Measurements from ENCODE around the gene RAB11FIP4. TPM values are rescaled to one million over a fixed set of nuclear protein-coding genes. Genes with fewer than 3 reads are reported as not detected.

The RAB11FIP4 gene
- total RNA-seq, 2 donors from 2014 or later = 22.5 to 30.8 TPM

- peak overlapping the region; percentile 61 to 74 for H3K27ac ChIP-seq
These were observed 146.1 kb downstream of the RAB11FIP4 start for GRCh38 chr17:31537565-31538011.

GRCh38 chr17:31538080-31538762, 146.7 kb downstream of the RAB11FIP4 start:
- peak overlapping the region; percentile 61 to 74 for H3K27ac ChIP-seq
- no peaks in the 10 kb centered on the region for H3K36me3 ChIP-seq
- WGBS = 72% methylated on average over 7 of the region's 7 CpGs
- intact Hi-C loops (cut with DNase I) = no loop called here
- peaks cover 9% of the 10 kb centered on the region for H3K4me1 ChIP-seq (replicated peaks)
- H3K9me3 ChIP-seq = no peaks in the 10 kb centered on the region
- TF ChIP-seq POLR2A (IDR thresholded peaks at IDR 0.05) (no peak), POLR2AphosphoS5 (IDR thresholded peaks at IDR 0.05) (no peak)
- no peak for DNase-seq (ENCODE audit: low spot score)
- no peaks in the 10 kb centered on the region for H3K27me3 ChIP-seq (replicated peaks; ENCODE audit: insufficient read depth)
- no peak overlapping the region for H3K4me3 ChIP-seq

More at GRCh38 chr17:31537565-31538011, 146.1 kb downstream of the RAB11FIP4 start:
- H3K9me3 ChIP-seq = no peaks in the 10 kb centered on the region
- peak; percentile 80 for DNase-seq (ENCODE audit: low spot score)
- H3K4me1 ChIP-seq (replicated peaks) = peaks cover 9% of the 10 kb centered on the region
- no peak overlapping the region for H3K4me3 ChIP-seq
- no peaks in the 10 kb centered on the region for H3K36me3 ChIP-seq
- intact Hi-C loops (cut with DNase I) = no loop called here
- peak; percentile 62 for TF ChIP-seq POLR2AphosphoS5 (IDR thresholded peaks at IDR 0.05)
- no peak for TF ChIP-seq CTCF (IDR thresholded peaks at IDR 0.05)
- TF ChIP-seq POLR2A (IDR thresholded peaks at IDR 0.05) = peak; percentile 38
- H3K27me3 ChIP-seq (replicated peaks; ENCODE audit: insufficient read depth) = no peaks in the 10 kb centered on the region
- 51% methylated on average over 9 of the region's 9 CpGs for WGBS

GRCh38 chr17:31540602-31541307, 149.3 kb downstream of the RAB11FIP4 start:
- H3K36me3 ChIP-seq = no peaks in the 10 kb centered on the region
- intact Hi-C loops (cut with DNase I) = no loop called here
- H3K4me3 ChIP-seq = no peak overlapping the region
- WGBS = 99% methylated on average over 9 of the region's 9 CpGs
- DNase-seq (ENCODE audit: low spot score) = no peak
- no peaks in the 10 kb centered on the region for H3K9me3 ChIP-seq
- H3K27me3 ChIP-seq (replicated peaks; ENCODE audit: insufficient read depth) = no peaks in the 10 kb centered on the region
- peaks cover 9% of the 10 kb centered on the region for H3K4me1 ChIP-seq (replicated peaks)
- TF ChIP-seq POLR2A (IDR thresholded peaks at IDR 0.05) (no peak), POLR2AphosphoS5 (IDR thresholded peaks at IDR 0.05) (no peak), CTCF (IDR thresholded peaks at IDR 0.05) (no peak)
- no peak overlapping the region for H3K27ac ChIP-seq

GRCh38 chr17:31541559-31541958, 150.1 kb downstream of the RAB11FIP4 start:
- WGBS = 68% methylated on average over 5 of the region's 5 CpGs
- Histone ChIP-seq H3K4me1 (replicated peaks) (peaks cover 9% of the 10 kb centered on the region), H3K27ac (no peak overlapping the region), H3K9me3 (no peaks in the 10 kb centered on the region), H3K27me3 (replicated peaks; ENCODE audit: insufficient read depth) (no peaks in the 10 kb centered on the region), H3K36me3 (no peaks in the 10 kb centered on the region), H3K4me3 (no peak overlapping the region)
- intact Hi-C loops (cut with DNase I) = no loop called here
- no peak for DNase-seq (ENCODE audit: low spot score)
- TF ChIP-seq CTCF (IDR thresholded peaks at IDR 0.05) = no peak
- TF ChIP-seq POLR2A (IDR thresholded peaks at IDR 0.05) = no peak
- no peak for TF ChIP-seq POLR2AphosphoS5 (IDR thresholded peaks at IDR 0.05)

GRCh38 chr17:31544186-31544585, 152.7 kb downstream of the RAB11FIP4 start:
- H3K27ac ChIP-seq = no peak overlapping the region
- TF ChIP-seq POLR2AphosphoS5 (IDR thresholded peaks at IDR 0.05) (no peak), CTCF (IDR thresholded peaks at IDR 0.05) (no peak), POLR2A (IDR thresholded peaks at IDR 0.05) (no peak)
- intact Hi-C loops (cut with DNase I) = no loop called here
- no peaks in the 10 kb centered on the region for H3K9me3 ChIP-seq
- H3K27me3 ChIP-seq (replicated peaks; ENCODE audit: insufficient read depth) = no peaks in the 10 kb centered on the region
- H3K4me1 ChIP-seq (replicated peaks) = no peaks in the 10 kb centered on the region
- no peaks in the 10 kb centered on the region for H3K36me3 ChIP-seq
- 48% methylated on average over 3 of the region's 3 CpGs for WGBS
- H3K4me3 ChIP-seq = no peak overlapping the region
- DNase-seq (ENCODE audit: low spot score) = no peak

All from prostate gland (tissue), 2 donors.